H9 (cell line): Measurements from ENCODE around the gene CARTPT. TPM values are rescaled to one million over a fixed set of nuclear protein-coding genes. Genes with fewer than 3 reads are reported as not detected.

Experiments
- DNase-seq: peaks from one replicate; pipeline ENCODE4 v3.0.0-alpha.2; 2017
- H2AFZ ChIP-seq: one replicate; pipeline ENCODE4 v1.6.1; 2013; ENCODE audit warnings: mild to moderate bottlenecking, low read length, control low read depth, moderate library complexity
- H2AK5ac ChIP-seq: 2 replicates; pipeline ENCODE4 v1.6.1; 2013; ENCODE audit warnings: low read length, control low read depth, mixed read lengths; ENCODE audit not compliant: insufficient read length
- H2BK120ac ChIP-seq: one replicate; pipeline ENCODE4 v1.6.1; 2013; ENCODE audit warnings: low read depth, mild to moderate bottlenecking, low read length, control low read depth, inconsistent platforms; ENCODE audit not compliant: poor library complexity, severe bottlenecking
- H2BK12ac ChIP-seq: 2 replicates; pipeline ENCODE4 v1.6.1; 2013; ENCODE audit warnings: low read length, control low read depth, mixed read lengths, low read depth; ENCODE audit not compliant: insufficient read length
- H2BK15ac ChIP-seq: 2 replicates; pipeline ENCODE4 v1.6.1; 2013; ENCODE audit warnings: low read depth, low read length, control low read depth
- H2BK20ac ChIP-seq: one replicate; pipeline ENCODE4 v1.6.1; 2013; ENCODE audit warnings: low read depth, mild to moderate bottlenecking, low read length, control low read depth, inconsistent platforms; ENCODE audit not compliant: poor library complexity, severe bottlenecking
- H2BK5ac ChIP-seq: 2 replicates; pipeline ENCODE4 v1.6.1; 2013; ENCODE audit warnings: low read length, control low read depth, mixed read lengths; ENCODE audit not compliant: insufficient read length
- H3K14ac ChIP-seq: 2 replicates; pipeline ENCODE4 v1.6.1; 2013; ENCODE audit warnings: low read length, control low read depth; ENCODE audit not compliant: insufficient read depth
- H3K18ac ChIP-seq: 2 replicates; pipeline ENCODE4 v1.6.1; 2013; ENCODE audit warnings: low read depth, mild to moderate bottlenecking, mixed read lengths, low read length, control low read depth; ENCODE audit not compliant: insufficient read length
- H3K23ac ChIP-seq: 2 replicates; pipeline ENCODE4 v1.6.1; 2013; ENCODE audit warnings: low read length, control low read depth, mixed read lengths, low read depth; ENCODE audit not compliant: insufficient read length
- H3K23me2 ChIP-seq: 2 replicates; pipeline ENCODE4 v1.6.1; 2013; ENCODE audit warnings: low read depth, mild to moderate bottlenecking, mixed read lengths, low read length, control low read depth; ENCODE audit not compliant: insufficient read length, poor library complexity, severe bottlenecking
- H3K27ac ChIP-seq: 2 replicates; pipeline ENCODE4 v1.5.1; 2013; ENCODE audit warnings: low read length, control low read depth, mixed read lengths, low read depth; ENCODE audit not compliant: insufficient read length
- H3K27me3 ChIP-seq: 2 replicates; pipeline ENCODE4 v1.6.1; 2013; ENCODE audit warnings: low read length, control low read depth, inconsistent platforms; ENCODE audit not compliant: insufficient read depth
- H3K4ac ChIP-seq: 2 replicates; pipeline ENCODE4 v1.6.1; 2013; ENCODE audit warnings: low read depth, mild to moderate bottlenecking, control low read depth, inconsistent platforms, low read length, moderate library complexity
- H3K4me1 ChIP-seq: 2 replicates; pipeline ENCODE4 v1.6.1; 2013; ENCODE audit warnings: low read length, control low read depth, inconsistent platforms; ENCODE audit not compliant: insufficient read depth
- H3K4me2 ChIP-seq: 2 replicates; pipeline ENCODE4 v1.6.1; 2013; ENCODE audit warnings: low read length, control low read depth, mixed read lengths; ENCODE audit not compliant: insufficient read length, insufficient read depth
- H3K56ac ChIP-seq: 2 replicates; pipeline ENCODE4 v1.6.1; 2013; ENCODE audit warnings: low read depth, mild to moderate bottlenecking, mixed read lengths, low read length, control low read depth; ENCODE audit not compliant: insufficient read length
- H3K79me1 ChIP-seq: 2 replicates; pipeline ENCODE4 v1.6.1; 2013; ENCODE audit warnings: low read depth, mild to moderate bottlenecking, moderate library complexity, low read length, control low read depth, inconsistent platforms; ENCODE audit not compliant: insufficient read depth, poor library complexity, severe bottlenecking
- H3K79me2 ChIP-seq: 2 replicates; pipeline ENCODE4 v1.6.1; 2013; ENCODE audit warnings: low read length, control low read depth, inconsistent platforms; ENCODE audit not compliant: insufficient read depth
- H3K9ac ChIP-seq: 2 replicates; pipeline ENCODE4 v1.6.1; 2013; ENCODE audit warnings: low read length, control low read depth, mixed read lengths; ENCODE audit not compliant: insufficient read length; ENCODE audit errors: extremely low read depth
- H3K9me3 ChIP-seq: one replicate; pipeline ENCODE4 v1.6.1; 2013; ENCODE audit warnings: low read depth, low read length, inconsistent platforms; ENCODE audit not compliant: control insufficient read depth
- H3T11ph ChIP-seq: one replicate; pipeline ENCODE4 v1.6.1; 2013; ENCODE audit warnings: mild to moderate bottlenecking, low read length, control low read depth, inconsistent platforms
- H4K20me1 ChIP-seq: one replicate; pipeline ENCODE4 v1.6.1; 2013; ENCODE audit not compliant: control insufficient read depth, insufficient read length, insufficient read depth
- H4K5ac ChIP-seq: 2 replicates; pipeline ENCODE4 v1.6.1; 2013; ENCODE audit warnings: low read depth, mild to moderate bottlenecking, mixed read lengths, low read length, control low read depth; ENCODE audit not compliant: insufficient read length
- H4K8ac ChIP-seq: replicated peaks from 2 replicates; pipeline ENCODE4 v1.6.1; 2013; ENCODE audit warnings: low read length, control low read depth, mixed read lengths, low read depth; ENCODE audit not compliant: insufficient read length
- H4K91ac ChIP-seq: 2 replicates; pipeline ENCODE4 v1.6.1; 2013; ENCODE audit warnings: low read depth, mild to moderate bottlenecking, moderate library complexity, mixed read lengths, low read length, control low read depth; ENCODE audit not compliant: insufficient read length
- H3K27ac Mint-ChIP-seq, 3 experiments: 2 replicates in 2 of 3; 3 replicates in 1 of 3; pipeline ENCODE4 v1.8.0; 2020 to 2021; ENCODE audit warnings: mixed read lengths in 3 of 3, mild to moderate bottlenecking in 1 of 3, moderate library complexity in 1 of 3
- H3K27me3 Mint-ChIP-seq: 2 replicates; pipeline ENCODE4 v1.8.0; 2021; ENCODE audit warnings: low read depth, mild to moderate bottlenecking, moderate library complexity, mixed read lengths
- H3K36me3 Mint-ChIP-seq, 3 experiments: 2 replicates in 2 of 3; 3 replicates in 1 of 3; pipeline ENCODE4 v1.8.0; 2020 to 2021; ENCODE audit warnings: low read depth in 3 of 3, mixed read lengths in 3 of 3; ENCODE audit not compliant: insufficient read depth in 1 of 3
- H3K4me1 Mint-ChIP-seq, 2 experiments: 2 replicates each; pipeline ENCODE4 v1.8.0; 2020; ENCODE audit warnings: mixed read lengths in 2 of 2
- H3K4me3 Mint-ChIP-seq, 2 experiments: 2 replicates in 1 of 2; 3 replicates in 1 of 2; pipeline ENCODE4 v1.8.0; 2020 to 2021; ENCODE audit warnings: mild to moderate bottlenecking in 2 of 2, mixed read lengths in 2 of 2, moderate library complexity in 1 of 2
- H3K9me3 Mint-ChIP-seq, 2 experiments: 2 replicates in 1 of 2; 3 replicates in 1 of 2; pipeline ENCODE4 v1.8.0; 2020; ENCODE audit warnings: mild to moderate bottlenecking in 2 of 2, mixed read lengths in 2 of 2, moderate library complexity in 1 of 2
- total RNA-seq: library from RNA; stranded (reverse); gene quantifications from 2 replicates; pipeline ENCODE4 v1.2.1, GENCODE V29; 2021
- TF ChIP-seq, protein P1 (sequence below): fragments of 200-600 bp; sonication (generic); conservative IDR thresholded peaks from 3 replicates; pipeline ENCODE4 v1.8.0; 2021; ENCODE audit warnings: antibody characterized with exemption, mild to moderate bottlenecking

Gene CARTPT
- total RNA-seq, 1 experiment from 2014 or later, result not detected

DNA sequence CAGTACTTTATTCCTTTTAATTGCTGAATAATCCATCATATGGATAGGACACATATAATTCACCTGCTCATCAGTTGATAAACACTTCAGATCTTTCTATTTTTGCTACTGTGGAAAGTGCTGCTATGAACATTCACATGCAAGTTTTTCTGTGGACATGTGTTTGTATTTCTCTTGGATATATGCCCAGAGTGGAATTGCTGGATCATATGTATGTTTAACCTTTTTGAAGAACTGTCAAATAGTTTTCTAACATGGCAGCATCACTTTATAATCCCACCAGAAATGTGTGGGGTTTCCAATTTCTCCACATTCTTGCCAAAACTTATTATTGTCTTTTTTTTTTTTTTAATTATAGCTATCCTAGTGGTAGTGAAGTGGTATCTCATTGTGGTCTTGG is 15.1 kb downstream of the CARTPT start:
- no peaks in the 10 kb centered on the region for H3K9me3 ChIP-seq
- H4K91ac ChIP-seq, result no peak overlapping the region
- H3K23ac ChIP-seq, result no peak overlapping the region
- H4K8ac ChIP-seq, result no peak overlapping the region
- no peak overlapping the region for H3K4me2 ChIP-seq
- H3K4ac ChIP-seq, result no peak overlapping the region
- no peak overlapping the region for H2BK15ac ChIP-seq
- no peak overlapping the region for H3K18ac ChIP-seq
- no peak overlapping the region for H2AFZ ChIP-seq
- H4K20me1 ChIP-seq, result no peaks in the 10 kb centered on the region
- no peaks in the 10 kb centered on the region for H3K4me1 ChIP-seq
- no peak overlapping the region for H2BK12ac ChIP-seq
- H3K14ac ChIP-seq, result no peak overlapping the region
- H2BK20ac ChIP-seq, result no peak overlapping the region
- H2BK120ac ChIP-seq, result no peak overlapping the region
- Mint-ChIP-seq H3K4me3 (no peak overlapping the region), H3K9me3 (peaks cover 0 to 3% of the 10 kb centered on the region in 2 experiments; a peak in 1 of 5 replicates), H3K27me3 (peaks cover 3% of the 10 kb centered on the region; the same call in 1 of the 2 replicates), H3K27ac (no peak overlapping the region), H3K36me3 (no peaks in the 10 kb centered on the region), H3K4me1 (no peaks in the 10 kb centered on the region)
- DNase-seq, result no peak
- H3K27ac ChIP-seq, result no peak overlapping the region
- no peaks in the 10 kb centered on the region for H3K27me3 ChIP-seq
- H3T11ph ChIP-seq, result no peak overlapping the region
- H3K9ac ChIP-seq, result no peak overlapping the region
- H4K5ac ChIP-seq, result no peak overlapping the region
- no peaks in the 10 kb centered on the region for H3K79me2 ChIP-seq
- TF ChIP-seq, protein P1, sequence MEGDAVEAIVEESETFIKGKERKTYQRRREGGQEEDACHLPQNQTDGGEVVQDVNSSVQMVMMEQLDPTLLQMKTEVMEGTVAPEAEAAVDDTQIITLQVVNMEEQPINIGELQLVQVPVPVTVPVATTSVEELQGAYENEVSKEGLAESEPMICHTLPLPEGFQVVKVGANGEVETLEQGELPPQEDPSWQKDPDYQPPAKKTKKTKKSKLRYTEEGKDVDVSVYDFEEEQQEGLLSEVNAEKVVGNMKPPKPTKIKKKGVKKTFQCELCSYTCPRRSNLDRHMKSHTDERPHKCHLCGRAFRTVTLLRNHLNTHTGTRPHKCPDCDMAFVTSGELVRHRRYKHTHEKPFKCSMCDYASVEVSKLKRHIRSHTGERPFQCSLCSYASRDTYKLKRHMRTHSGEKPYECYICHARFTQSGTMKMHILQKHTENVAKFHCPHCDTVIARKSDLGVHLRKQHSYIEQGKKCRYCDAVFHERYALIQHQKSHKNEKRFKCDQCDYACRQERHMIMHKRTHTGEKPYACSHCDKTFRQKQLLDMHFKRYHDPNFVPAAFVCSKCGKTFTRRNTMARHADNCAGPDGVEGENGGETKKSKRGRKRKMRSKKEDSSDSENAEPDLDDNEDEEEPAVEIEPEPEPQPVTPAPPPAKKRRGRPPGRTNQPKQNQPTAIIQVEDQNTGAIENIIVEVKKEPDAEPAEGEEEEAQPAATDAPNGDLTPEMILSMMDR, result no peak
- no peak overlapping the region for H2BK5ac ChIP-seq
- no peak overlapping the region for H2AK5ac ChIP-seq
- no peaks in the 10 kb centered on the region for H3K23me2 ChIP-seq
- H3K56ac ChIP-seq, result no peak overlapping the region
- H3K79me1 ChIP-seq, result no peaks in the 10 kb centered on the region
